C4-2B (cell line): ENCODE data around the gene XPNPEP3.

Source experiments
- CTCF ChIP-seq: fragments of 450-650 bp; conservative IDR thresholded peaks from 2 replicates; pipeline ENCODE4 v1.5.1; 2017; ENCODE audit warnings: mild to moderate bottlenecking
- ZFX ChIP-seq: fragments of 450-650 bp; IDR thresholded peaks from 2 replicates; pipeline ENCODE4 v1.6.1; 2017

DNA sequence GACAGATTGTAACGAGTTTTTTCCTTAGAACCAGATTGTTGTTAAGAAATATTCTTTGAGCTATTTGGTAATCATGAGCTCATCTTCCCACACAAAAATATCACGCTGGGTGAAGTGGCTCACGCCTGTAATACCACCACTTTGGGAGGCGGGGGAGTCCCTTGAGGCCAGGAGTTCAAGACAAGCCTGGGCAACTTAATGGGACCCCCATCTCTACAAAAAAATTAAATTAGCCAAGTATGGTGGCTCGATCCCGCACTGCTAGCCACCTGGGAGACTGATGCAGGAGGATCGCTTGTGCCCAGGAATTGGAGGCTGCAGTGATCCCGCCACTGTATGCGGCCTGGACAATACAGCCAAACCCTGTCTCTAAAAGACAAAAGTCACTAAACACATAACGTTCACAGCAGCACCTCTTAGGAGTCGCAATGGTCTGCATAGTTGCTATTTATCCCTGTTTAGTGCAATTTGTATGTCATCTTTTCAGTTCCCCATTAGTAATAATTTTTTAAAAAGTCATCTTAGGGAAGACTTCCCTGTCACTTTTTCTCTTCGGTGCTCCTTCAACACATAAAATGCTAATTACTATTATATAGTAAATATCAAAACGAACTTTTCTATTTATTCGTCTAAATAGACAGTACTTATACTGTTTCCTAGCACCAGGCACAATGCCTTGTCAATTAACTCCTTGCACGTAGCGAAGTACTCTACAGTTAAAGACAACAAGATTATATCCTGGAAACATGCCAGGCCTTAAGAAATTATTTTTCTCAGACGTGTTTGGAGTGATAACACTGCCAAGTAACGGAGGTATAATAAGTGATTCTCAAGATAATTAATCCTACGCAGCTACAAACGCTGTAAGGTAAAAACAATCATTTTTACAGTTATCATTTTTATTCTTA lies 1.6 kb upstream of the XPNPEP3 start:
- no peak for TF ChIP-seq CTCF
- TF ChIP-seq ZFX: no peak
